ENCODE measurements around the gene UPB1. TPM values are rescaled to one million over a fixed set of nuclear protein-coding genes. Genes with fewer than 3 reads are reported as not detected.

The UPB1 gene
- total and polyA plus RNA-seq, 7 donors: 0.28 to 0.83 (median 0.36) TPM; not detected in 4

DNA sequence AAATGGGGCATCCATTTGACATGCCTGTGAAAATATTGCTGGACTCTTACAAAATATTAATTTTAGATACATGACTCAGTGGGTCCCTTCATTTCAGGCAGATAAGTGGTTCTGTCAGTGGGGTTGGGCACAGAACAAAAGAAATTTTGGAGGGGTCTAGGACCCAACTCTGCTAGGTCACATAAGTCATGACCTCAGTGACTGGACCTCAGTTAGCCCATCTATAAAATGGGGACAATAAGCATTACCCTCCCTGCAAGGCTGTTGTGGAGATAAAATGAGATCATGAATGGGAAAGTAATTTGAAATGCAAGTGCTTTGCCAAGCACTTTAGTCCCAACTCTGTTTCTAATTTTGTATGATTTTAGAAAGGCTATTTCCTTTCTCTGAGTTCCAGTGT is 44.0 kb upstream of the UPB1 start:
- no peaks in the 10 kb centered on the region for H3K4me1 ChIP-seq
- DNase-seq: no peak
- intact Hi-C loops (cut with DNase I): no loop called here
- H3K27ac ChIP-seq: no peak overlapping the region
- no peaks in the 10 kb centered on the region for H3K27me3 ChIP-seq
- H3K4me3 ChIP-seq: no peak overlapping the region
- TF ChIP-seq EP300 (IDR thresholded peaks at IDR 0.05) (no peak), POLR2AphosphoS5 (IDR thresholded peaks at IDR 0.05) (no peak)
- TF ChIP-seq, protein P1, sequence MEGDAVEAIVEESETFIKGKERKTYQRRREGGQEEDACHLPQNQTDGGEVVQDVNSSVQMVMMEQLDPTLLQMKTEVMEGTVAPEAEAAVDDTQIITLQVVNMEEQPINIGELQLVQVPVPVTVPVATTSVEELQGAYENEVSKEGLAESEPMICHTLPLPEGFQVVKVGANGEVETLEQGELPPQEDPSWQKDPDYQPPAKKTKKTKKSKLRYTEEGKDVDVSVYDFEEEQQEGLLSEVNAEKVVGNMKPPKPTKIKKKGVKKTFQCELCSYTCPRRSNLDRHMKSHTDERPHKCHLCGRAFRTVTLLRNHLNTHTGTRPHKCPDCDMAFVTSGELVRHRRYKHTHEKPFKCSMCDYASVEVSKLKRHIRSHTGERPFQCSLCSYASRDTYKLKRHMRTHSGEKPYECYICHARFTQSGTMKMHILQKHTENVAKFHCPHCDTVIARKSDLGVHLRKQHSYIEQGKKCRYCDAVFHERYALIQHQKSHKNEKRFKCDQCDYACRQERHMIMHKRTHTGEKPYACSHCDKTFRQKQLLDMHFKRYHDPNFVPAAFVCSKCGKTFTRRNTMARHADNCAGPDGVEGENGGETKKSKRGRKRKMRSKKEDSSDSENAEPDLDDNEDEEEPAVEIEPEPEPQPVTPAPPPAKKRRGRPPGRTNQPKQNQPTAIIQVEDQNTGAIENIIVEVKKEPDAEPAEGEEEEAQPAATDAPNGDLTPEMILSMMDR (IDR thresholded peaks at IDR 0.05): no peak
- peaks cover 0 to 5% (median 1%) of the 10 kb centered on the region in 4 donors for H3K9me3 ChIP-seq
- H3K36me3 ChIP-seq: no peaks in the 10 kb centered on the region

DNA sequence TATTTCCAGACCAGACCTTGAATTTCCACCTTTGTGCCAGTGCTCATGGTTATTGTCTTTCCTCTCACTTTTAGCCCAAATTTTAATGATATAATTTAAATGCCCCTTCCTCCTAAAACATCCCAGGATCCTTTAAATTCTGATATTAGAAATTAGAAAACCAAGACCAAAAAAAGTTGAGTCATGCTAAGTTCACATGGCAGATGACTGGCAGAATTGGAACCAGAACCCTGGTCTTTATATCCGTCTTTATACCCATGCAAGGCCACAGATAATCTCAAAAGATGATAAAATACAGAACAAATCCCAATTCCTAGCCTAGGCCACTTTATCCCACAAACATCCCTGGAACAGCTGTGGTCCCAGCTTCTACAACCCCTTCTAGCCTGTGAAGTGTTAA is 41.3 kb upstream of the UPB1 start:
- no peak for DNase-seq
- Histone ChIP-seq H3K27ac (no peak overlapping the region), H3K27me3 (no peaks in the 10 kb centered on the region), H3K4me3 (no peak overlapping the region), H3K36me3 (no peaks in the 10 kb centered on the region), H3K4me1 (no peaks in the 10 kb centered on the region), H3K9me3 (peaks cover 0 to 5% (median 1%) of the 10 kb centered on the region in 4 donors)
- TF ChIP-seq, protein P1 (IDR thresholded peaks at IDR 0.05): no peak
- TF ChIP-seq EP300 (IDR thresholded peaks at IDR 0.05) (no peak), POLR2A (IDR thresholded peaks at IDR 0.05) (no peak), POLR2AphosphoS5 (IDR thresholded peaks at IDR 0.05) (no peak)
- WGBS, 2 donors: 78 to 87% methylated on average over 1 of the region's 1 CpG
- intact Hi-C loops (cut with DNase I): no loop called here

- Histone ChIP-seq H3K4me3 (no peak overlapping the region), H3K9me3 (peaks cover 0 to 5% (median 1%) of the 10 kb centered on the region in 4 donors), H3K27ac (no peak overlapping the region), H3K4me1 (no peaks in the 10 kb centered on the region), H3K27me3 (no peaks in the 10 kb centered on the region), H3K36me3 (no peaks in the 10 kb centered on the region)
- intact Hi-C loops (cut with DNase I): no loop called here
- TF ChIP-seq EP300 (IDR thresholded peaks at IDR 0.05) (no peak), POLR2A (IDR thresholded peaks at IDR 0.05) (no peak), POLR2AphosphoS5 (IDR thresholded peaks at IDR 0.05) (no peak)
- TF ChIP-seq, protein P1 (IDR thresholded peaks at IDR 0.05): no peak
- 88 to 89% methylated on average over 4 of the region's 4 CpGs for WGBS, 2 donors
- DNase-seq: no peak
These were observed 40.1 kb upstream of the UPB1 start for GRCh38 chr22:24455039-24455438.

DNA sequence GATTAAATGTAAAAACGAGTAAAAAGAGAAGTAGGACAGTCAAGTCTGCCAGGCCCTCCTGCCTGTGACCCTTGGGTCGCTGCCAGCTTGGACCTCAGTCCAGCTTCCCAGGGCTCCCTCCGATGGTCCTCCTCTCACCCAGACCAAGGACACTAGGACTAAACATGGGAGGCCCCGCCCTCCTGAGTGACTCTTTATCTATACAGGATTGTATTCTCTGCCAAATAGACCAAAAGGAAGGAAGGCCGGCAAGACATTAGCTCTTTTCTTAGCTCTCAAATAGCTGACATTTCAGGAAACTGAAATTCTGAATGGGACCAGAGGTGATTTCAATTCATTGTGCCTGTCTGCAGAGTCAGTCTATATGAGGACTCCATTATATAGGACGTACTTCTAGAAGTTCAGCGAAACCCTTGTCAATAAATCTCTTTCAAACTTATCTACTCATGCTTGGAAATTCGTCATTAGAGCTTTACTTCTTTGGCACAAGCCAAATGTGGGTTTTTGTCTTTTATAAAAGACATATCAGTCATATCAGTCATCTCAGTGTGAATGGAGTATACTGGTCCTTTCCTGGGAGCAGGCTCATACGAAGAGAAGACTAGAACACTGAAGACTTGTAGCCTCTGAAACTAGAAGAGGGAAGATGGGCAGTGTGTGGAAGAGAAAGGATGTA is 39.2 kb upstream of the UPB1 start:
- Histone ChIP-seq H3K36me3 (no peaks in the 10 kb centered on the region), H3K9me3 (peaks cover 0 to 5% (median 1%) of the 10 kb centered on the region in 4 donors), H3K4me3 (no peak overlapping the region), H3K27me3 (no peaks in the 10 kb centered on the region), H3K27ac (no peak overlapping the region), H3K4me1 (no peaks in the 10 kb centered on the region)
- DNase-seq: no peak
- intact Hi-C loops (cut with DNase I): no loop called here
- TF ChIP-seq EP300 (IDR thresholded peaks at IDR 0.05) (no peak), POLR2AphosphoS5 (IDR thresholded peaks at IDR 0.05) (no peak), POLR2A (IDR thresholded peaks at IDR 0.05) (no peak)
- TF ChIP-seq, protein P1 (IDR thresholded peaks at IDR 0.05): no peak
- 57 to 72% methylated on average over 9 of the region's 9 CpGs for WGBS, 2 donors

Data from sigmoid colon (tissue), 7 donors.